Measurements from ENCODE around the gene THADA.

Gene THADA

DNA sequence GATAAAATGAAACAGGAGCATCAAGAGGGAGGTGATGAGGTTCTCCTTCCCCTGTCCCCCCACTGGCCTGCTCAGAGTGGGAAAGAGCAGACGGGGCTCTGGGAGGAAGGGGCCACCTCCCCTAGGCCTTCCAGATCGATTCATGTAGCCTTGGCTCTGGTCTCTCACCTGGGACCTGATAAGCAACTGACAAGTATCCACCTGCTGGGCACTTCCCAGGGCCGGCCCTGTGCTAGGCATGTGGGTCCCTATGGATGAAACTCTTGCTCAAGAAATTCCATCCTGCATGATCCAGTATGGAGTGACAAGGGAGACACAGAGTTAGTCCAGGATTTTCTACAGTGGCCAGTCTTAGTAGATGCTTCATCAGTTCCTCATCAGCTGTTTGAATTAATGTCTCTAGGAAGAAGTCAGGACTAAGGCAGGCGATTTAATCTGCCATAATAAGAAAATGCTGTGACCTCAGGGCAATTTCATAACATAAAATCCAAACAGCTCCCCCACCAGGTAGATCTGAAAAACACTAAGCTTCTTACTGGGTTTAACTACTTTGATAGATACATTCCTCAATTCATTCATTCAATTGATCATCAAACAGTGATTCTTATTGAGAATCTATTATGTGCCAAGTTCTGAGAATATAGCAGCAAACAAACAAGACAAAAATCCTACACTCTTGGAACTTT is 324.8 kb downstream of the THADA start:
- DNase-seq (ENCODE audit: low read depth), result no peak

- DNase-seq (ENCODE audit: low read depth), result no peak
Measured at GRCh38 chr2:43270461-43270860, 325.4 kb downstream of the THADA start.

DNA sequence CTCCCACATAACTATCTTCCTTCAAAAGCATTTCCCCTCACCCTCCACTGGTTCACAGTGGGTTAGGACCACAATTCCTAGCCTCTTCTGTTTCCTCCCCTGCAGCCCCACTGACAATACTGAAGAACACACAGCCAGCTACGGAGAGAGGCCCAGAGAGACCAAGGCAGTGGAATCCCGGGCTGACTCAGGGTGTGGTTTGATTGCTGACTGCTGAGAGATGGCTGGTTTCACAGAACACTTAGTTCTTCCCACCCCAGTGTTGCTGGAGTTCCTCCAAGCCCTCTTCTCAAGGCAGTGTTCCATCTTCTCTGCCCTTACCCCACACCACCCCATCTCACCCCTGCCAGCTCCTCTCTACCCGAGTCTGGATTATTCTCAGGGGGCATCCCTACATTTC is 326.1 kb downstream of the THADA start:
- no peak for DNase-seq (ENCODE audit: low read depth)

- no peak for DNase-seq (ENCODE audit: low read depth)
Measured at GRCh38 chr2:43269074-43269572, 326.7 kb downstream of the THADA start.

- no peak for DNase-seq (ENCODE audit: low read depth)
Measured at GRCh38 chr2:43268066-43268953, 327.5 kb downstream of the THADA start.

DNA sequence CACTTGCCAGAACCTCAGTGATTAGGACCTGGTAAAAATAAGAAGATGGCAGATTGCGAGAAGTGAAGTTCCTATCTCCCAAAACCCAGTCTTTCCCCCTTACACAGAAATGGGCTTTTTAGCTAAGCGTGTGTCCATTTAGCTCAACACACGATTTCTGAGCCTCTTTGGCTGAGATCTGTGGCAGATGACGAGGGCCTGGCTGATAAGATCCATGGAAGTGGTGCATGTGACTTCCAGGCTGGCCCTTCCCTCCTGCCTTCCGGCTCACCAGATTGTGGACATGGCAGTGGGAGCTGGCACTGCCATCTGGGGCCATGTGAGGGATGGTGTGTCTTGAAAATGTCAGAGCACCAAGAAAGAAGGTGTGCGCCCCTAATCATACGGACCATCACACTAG is 328.5 kb downstream of the THADA start:
- no peak for DNase-seq (ENCODE audit: low read depth)

GRCh38 chr2:43266711-43267111 is 329.1 kb downstream of the THADA start:
- DNase-seq (ENCODE audit: low read depth), result no peak

GRCh38 chr2:43265421-43265820 is 330.4 kb downstream of the THADA start:
- DNase-seq (ENCODE audit: low read depth), result no peak

DNA sequence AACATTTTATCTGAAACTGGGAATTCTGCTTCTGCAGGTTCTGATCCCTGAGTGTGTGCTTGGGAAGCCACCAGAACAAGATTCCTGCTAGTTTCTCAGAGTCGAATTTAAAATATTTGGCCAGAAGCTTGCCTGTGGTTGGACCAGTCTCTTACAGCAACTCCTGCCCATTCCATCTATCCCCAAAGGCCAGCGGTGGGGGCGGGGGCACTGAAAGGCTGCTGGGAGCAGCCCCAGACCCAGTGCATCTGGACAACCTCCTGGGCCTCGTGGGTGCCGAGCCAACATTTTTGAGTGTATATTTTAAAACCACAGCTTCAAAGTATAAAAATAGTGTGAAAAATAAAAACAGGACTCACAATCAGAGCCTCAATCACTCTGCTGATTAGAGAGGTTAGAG is 330.8 kb downstream of the THADA start:
- DNase-seq (ENCODE audit: low read depth), result no peak

DNA sequence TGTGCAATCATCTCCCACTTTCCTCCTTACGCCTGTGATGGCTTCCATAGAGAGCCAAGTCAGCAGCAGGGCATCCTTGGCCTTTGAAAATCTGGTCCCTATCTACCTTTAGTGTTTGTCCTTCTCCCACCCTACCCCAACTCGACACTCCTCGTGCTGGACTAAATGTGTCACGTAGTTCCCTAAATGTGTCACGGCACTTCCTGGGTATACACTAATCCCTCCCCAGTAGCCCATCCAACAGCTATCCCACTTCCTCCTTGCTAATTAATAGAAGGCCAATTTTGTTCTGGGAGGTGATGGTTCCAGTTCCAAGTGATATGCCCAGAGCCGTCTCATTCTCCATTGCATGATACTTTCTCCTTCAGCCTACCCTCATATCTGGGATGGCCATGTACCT is 332.9 kb downstream of the THADA start:
- DNase-seq (ENCODE audit: low read depth), result no peak

DNA sequence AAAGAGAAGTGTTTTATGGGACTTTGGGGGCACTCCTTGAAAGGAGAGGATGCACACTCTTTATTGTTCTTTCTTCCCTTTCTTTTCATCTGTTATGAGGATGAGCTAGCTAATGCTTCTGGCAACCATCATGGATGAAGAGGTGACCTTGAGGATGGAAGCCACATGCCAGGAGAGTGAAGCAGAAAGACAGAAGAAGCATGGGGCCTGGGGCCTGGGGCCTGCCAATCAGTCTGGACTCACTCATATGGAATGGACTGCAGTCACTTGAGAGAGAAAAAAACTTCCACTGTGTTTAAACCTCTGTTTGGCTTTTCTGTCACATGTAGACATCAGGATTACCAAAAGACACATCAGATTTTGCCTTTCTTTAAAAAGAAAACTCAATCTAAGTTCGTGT is 333.6 kb downstream of the THADA start:
- DNase-seq (ENCODE audit: low read depth), result no peak

- no peak for DNase-seq (ENCODE audit: low read depth)
Measured at GRCh38 chr2:43259512-43259911, 336.3 kb downstream of the THADA start.

DNA sequence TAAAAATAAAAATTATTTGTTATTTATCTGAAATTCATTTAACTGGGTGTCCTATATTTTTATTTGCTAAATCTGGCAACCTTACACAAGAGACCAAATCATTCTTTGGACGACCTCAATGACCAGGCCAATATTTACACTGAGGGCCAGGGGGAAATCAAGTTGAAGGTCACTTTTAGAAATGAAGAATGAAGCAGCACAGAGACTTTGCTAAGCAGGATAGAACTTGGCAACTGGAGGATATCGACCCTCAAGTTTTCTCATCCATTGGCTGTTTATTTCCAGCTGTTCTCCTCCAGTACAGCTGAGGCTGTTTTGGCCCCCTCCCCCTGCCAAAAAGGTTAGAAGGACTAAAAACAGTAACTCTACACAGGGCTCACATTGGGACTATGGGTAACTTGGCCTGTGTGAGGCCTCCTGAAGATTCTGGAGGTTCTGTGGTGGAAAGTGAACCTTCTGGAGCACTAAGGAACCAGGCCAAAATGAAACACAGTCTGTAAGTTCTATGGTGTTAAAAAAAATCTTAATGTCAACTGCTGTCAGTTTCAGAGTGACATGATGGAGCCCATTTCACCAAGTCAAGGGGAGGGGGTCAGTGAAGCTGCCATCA is 337.2 kb downstream of the THADA start:
- no peak for DNase-seq (ENCODE audit: low read depth)

DNA sequence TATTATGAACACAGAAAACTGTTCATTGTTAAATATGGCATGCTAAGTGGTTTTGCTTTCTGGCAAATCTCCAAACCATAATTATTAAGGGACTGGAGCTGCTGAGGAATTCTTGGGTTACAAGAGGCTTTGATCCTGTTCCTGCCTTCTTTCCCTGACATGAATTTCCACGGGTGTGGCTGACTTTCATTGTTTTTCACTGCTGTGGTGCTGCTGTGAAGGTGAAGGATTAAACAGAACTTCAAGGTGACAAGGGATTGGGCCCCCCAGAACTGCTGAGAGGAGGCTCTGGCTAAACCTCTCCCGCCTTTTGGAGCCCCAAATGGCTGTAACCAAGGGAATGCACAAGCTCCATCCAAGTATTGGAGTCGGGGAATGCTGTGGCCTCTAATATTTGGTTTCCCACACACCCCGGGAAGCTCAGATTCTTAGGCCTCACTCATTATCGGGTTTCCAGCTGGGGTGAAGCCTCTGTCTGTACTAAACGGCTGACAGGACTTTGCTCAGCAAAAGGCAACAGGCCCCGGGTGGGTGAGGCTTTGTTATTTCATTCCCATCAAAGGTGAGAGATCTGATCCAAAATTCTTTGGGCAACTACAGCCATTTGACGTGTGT is 340.4 kb downstream of the THADA start:
- DNase-seq (ENCODE audit: low read depth), result no peak

DNA sequence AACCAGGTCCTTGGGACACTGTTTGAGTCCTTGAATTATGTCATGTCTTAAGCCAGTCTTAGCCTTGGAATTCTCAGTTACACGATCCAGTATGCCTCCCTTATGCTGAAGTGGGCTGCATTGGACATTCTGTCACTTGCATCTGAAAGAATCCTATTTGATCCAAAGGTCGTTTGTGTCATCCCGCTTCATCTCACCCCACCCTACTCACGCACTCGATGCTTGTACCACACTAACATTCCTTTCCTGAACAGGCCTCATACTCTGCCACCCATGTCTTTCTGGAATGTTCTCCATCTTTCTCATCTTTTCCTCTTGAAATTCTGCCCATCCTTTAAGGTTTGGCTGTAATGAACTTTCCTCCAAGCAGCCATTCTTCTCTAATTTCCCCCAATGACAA is 341.5 kb downstream of the THADA start:
- DNase-seq (ENCODE audit: low read depth), result no peak

DNA sequence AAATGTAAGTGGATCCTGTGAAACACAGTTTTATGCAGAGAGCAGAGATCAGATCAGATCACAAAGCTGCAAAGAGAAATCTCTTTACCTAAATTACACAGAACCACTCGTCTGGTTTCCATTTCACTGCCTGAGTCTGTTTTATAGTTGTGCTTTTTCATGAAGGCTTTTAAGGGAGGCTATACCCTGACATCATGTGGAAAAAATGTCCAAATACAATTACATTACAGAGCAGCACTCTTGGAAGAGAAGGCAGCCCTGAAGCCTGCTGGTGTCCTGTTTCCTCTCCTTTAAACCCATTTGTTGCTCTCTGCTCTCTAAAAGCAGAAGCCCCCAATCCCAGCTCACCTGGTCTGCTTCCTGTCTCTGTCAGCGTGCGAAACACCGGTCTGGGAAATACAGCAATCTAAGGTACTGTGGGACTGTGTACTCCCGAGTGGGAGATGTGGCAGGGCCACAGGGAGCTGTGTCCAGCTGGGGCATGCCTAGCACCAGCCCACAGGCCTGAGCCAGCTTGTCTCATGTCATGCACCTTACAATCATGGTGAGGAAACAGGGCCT is 344.6 kb downstream of the THADA start:
- DNase-seq (ENCODE audit: low read depth), result no peak

DNA sequence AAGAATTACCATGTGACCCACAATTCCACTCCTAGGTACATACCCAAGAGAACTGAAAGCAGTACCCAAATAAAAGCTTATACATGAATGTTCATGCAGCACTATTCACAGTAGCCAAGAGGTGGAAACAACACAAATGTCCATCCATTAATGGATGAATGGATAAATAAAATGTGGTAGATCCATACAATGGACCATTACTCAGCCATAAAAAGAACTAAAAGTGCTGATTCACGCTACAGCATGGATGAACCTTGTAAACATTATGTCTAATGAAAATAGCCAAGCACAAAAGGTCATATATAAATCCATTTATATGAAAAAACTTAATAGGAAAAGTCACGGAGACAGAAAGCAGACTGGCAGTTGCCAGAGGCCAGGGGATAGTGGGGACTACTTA is 345.8 kb downstream of the THADA start:
- DNase-seq (ENCODE audit: low read depth), result no peak

DNA sequence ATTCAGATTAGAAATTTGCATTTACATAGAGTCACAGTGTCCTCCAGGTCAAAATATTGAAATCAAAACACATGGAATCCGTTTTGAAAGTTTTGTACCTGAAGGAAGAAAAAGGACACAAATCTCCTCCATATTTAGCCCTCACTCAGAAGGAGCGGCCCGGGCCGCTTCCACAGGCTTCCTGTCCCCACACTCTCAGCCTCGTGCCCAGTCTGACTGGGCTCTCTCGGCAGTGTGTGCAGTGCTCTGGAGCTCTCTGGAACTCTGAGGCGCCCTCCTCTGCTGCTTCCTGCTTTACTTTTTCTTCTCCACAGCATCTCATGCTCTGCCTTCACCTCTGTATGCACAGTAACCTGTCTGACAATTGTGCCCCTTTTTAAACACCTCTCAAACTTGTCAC is 347.2 kb downstream of the THADA start:
- DNase-seq (ENCODE audit: low read depth), result no peak

DNA sequence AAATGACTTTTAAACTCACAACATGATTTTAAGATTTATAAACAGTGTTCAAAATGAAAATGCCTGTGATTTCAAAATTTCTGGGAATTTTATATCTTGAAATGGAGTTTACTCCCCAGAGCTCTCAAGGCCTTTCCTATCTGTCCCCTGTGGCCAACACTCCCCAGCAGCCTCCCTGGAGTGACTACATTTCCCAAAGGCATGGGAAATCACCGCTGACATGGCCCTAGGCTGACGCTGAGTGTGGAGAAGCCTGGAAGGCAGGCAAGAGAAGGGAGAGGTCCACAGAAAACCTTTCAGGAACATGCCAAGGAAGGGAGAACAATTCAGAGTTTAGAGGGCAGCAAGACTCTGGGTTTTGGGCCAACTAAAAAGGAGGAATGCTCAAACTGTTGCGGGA is 349.2 kb downstream of the THADA start:
- DNase-seq (ENCODE audit: low read depth), result no peak

DNA sequence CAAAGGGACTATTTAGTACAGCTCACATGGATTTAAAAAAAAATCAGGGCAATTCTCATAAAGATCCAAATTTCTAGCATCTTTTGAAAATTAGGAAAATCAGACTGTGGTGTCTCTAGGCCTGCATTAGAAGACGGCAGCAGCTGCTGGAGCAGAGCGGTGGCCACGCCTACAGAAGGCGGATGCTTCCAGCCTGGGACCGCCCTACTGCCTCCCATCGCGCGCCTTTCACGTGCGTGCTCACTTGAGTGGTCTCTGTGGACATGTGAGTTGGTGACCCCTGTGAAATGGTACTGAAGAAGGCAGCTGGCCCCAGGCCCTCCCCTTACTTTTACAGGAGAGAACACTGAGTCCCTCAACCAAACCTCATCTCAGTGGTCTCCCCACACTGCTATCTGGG is 354.3 kb downstream of the THADA start:
- no peak for DNase-seq (ENCODE audit: low read depth)

- DNase-seq (ENCODE audit: low read depth), result no peak
Measured at GRCh38 chr2:43240766-43241150, 355.1 kb downstream of the THADA start.
